GM21447 (cell line): Measurements from ENCODE around the gene CDH2.

ENCODE experiments used
- ATAC-seq: cut with Tn5 transposase; IDR thresholded peaks from one replicate; pipeline ENCODE4 v1.9.1; 2021; ENCODE audit not compliant: unreplicated experiment

Gene CDH2

DNA sequence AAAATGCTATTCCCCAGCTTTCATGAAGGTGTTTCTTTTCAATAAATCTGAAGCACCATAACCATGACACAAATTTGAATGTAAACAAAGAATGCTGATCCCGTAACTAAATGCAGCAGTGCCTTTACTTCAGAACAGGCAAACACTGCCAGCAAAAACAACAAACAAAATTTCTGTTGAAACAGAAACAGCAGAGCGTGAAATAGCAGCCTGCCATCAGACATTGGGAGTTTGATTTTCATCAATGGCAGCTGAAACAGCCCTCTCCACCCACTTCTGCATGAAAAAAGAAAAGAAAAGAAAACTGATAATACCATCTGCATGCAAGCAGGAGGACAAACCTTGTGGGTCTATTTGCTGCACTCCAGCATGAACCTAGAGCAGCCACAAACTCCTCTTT is 128.3 kb downstream of the CDH2 start:
- no peak for ATAC-seq

DNA sequence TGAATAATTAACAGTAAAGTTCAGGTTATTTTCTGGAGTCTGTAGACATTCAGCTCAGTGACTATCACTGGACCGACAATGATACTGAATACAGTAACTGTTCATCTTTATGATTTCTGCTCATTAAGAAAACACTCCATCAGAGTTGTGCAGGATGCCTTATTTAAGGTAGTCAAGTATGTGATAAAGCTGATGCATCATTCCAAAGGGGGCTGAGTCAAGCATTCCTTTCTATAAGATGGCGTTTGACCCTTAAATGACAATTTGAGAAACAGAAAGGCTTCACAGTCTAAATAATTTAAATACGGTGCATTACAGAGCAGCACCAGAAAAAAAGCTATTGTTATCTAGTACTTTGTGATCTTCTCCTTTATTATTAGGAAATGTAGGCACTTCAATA is 131.1 kb downstream of the CDH2 start:
- ATAC-seq, result no peak

DNA sequence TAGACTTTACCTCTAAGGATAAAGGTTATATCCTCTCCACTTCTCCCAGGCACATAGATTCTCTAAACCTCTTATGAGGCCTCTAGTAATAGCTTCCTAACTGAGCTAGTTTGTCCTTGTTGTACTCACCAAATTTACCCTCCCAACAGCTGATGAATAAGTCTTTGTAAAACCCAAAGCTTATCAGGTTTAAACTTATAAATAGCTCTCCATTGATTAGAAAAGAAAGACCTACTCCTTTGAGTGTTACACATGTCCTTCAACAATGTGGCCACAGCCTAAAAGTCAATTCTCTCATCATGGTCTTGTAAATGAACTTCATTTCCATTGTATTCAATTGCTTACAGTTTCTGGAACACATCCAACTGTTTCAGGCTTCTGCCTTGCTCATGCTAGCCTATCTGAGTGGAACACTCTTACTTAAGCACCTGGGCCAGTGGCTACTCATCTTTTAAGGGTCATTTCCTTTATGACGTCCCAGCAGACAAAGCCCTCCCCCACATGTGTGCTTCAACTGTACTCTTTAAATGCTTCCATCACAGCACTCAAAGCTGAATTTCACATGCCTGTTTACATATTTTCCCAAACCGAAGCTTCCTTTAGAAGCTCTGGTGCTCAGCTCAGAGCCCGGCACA is 131.6 kb downstream of the CDH2 start:
- ATAC-seq, result no peak

DNA sequence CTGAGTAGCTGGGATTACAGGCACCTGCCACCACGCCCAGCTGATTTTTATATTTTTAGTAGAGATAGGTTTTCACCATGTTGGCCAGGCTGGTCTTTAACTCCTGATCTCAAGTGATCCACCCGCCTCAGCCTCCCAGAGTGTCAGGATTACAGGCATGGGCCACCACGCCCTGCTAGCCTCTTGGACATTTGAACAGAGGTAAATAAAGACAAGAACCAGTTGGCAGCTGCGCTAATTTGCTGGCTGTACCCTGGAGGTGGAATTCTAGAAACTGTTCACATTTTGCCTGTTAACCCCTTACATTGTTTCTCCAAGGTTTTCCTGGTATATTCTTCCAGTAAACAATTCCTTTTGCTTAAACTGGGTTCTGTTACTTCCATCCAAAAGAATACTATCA is 132.9 kb downstream of the CDH2 start:
- ATAC-seq, result no peak

DNA sequence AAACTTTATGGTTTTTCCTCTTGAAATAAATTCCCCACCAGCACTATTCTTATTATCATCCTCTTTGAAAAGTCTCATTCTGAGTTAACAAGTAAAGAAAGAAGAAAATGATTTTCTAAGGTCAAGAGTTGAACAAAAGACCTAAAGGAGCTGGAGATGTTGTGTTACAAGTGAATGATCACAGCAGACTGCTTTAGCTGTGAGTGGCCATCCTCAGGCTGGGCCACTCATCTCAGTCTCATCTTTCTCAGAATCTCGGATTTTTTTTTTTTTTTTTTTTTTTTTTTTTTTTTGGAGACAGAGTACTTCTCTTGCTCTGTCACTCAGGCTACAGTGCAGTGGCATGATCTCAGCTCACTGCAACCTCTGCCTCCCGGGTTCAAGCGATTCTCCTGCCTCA is 133.3 kb downstream of the CDH2 start:
- ATAC-seq, result no peak

DNA sequence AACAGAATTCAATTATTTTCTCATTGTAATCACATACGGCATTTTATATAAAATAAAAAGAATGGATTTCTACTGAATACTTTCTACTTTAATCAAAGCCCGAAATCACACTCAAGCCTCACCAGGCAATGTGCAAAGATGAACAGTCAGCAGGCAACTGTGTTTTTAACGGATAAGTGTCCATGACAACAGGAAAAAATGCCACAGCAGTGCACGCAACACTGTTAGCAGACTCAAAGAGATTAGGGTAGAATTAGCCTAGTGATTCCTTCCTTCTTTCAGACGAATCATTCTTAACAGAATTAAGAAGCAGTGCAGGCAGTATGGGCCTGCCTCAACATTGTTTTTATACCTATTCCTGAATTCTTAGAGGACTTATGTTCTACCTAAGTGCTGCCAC is 135.6 kb downstream of the CDH2 start:
- ATAC-seq, result no peak

DNA sequence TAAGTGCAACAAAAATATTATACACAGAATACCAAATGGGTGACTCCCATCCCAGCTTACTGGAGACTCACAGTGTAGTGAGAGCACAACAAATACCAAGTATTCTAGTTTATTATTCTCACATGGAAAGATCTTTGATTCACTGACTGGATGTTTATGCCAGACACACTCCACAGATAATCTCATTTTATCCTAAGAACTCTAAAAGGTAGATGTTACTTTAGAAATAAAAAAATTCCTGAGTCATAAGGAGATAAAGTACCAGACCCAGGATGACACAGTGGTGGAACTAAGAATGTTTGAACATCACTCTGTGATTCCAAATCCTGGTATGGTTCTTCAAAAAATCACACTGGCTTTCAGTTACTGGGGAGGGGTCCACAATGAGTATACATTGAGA is 136.2 kb downstream of the CDH2 start:
- no peak for ATAC-seq

DNA sequence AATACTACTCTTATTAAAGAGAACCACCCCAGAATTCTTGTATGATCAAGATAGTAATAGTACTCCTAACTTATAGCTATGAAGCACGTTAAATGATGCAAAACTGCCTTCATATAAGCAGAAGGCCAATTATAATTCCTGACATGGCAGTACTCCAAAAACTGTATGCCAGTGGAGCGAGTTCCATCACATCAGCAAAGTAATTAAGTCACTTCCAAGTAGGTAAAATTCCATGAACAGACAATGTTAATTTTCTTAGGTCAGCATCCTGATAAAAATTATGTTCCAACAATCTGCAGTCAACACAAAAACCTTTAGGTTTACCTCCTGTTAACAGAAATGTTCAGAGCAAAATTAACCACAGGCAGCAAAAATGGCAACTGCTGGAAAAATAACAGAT is 136.7 kb downstream of the CDH2 start:
- no peak for ATAC-seq

DNA sequence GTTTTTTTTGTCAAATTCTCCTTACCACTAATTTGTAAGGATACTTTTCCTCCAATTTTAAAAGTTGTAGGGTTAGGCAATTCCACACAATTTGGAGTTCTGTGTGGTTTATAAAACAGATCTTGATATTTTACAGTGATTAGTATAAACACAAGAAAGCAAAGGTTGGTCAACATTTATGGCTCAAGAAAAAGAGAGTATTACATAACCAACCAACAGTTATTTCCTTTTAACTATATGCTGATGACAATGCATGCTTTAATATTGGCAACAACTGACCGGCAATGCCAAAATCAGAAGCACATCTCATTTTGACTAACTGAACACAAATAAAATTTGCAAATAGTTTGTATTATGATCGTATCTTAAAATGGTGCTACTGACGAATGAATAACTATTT is 137.2 kb downstream of the CDH2 start:
- ATAC-seq, result no peak

DNA sequence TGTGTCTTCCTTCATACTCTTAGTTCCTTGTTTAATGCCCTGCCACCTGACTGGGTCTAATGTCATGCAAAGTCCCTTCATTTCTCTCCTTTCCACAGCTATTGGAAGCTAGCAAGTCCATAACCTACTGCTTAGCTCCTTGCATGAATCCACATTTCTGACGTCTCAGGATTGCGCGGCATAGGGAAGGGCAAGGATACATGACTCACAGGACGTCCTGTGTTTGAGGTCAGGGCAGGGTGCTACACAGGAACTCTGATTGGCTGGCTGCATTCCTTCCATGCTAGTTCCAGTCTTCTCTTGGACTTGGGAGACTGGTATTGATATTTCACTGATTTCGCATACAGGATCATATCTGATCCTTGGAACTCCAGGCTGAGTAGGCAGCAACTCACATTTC is 137.9 kb downstream of the CDH2 start:
- no peak for ATAC-seq

DNA sequence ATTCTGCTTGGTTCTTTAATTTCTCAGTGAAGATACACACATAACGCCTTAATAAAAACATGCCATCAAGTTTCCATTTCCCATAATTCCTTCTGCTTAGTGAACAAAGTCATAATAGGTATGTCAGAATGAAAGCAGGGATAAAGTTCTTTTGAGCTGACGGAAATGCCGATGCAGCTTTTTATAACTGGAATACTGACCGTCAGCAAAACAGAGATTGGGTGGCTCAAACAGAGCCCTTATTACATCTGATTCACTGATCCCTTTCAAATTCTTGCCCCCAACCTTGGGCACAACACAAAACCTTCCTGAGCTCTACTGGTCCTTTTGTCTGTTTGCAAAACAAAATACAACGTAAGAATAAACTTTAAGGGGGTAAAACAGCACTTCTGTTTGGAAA is 140.4 kb downstream of the CDH2 start:
- ATAC-seq, result no peak

DNA sequence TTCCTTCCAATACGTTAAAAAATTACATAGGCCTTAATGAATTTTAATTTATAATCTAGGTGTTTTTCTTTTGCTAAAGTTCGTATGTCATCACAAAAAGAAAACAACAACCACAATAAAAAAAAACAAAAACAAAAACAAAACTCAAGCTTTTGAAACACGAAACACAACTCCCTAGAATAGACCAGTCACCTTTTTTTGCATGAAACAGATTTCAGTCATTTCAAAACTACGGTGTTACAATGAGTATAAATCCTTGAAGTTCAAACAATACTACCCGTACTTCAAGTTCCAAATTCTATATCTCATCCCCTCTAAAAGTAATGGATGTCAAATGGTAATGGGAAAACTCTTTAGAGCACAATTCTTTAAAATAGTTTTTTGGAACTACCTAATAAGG is 142.4 kb downstream of the CDH2 start:
- no peak for ATAC-seq

DNA sequence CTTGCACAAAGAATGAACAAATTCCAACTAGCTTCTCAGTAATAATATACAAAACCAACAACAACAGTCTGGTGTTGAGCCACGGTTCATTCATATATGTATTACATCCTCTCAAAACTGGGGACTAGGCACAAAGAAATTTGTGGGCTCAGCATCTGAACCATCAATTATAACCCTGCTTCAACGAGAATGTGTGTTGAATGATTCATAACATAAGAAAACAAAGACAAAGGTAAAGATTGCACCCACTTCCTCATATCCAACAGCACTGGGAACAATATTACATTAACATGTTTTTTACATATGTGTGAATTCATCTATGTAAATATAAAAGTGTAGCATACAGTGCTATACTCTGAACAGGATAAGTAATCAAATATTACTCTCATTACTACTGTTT is 144.8 kb downstream of the CDH2 start:
- ATAC-seq, result no peak

DNA sequence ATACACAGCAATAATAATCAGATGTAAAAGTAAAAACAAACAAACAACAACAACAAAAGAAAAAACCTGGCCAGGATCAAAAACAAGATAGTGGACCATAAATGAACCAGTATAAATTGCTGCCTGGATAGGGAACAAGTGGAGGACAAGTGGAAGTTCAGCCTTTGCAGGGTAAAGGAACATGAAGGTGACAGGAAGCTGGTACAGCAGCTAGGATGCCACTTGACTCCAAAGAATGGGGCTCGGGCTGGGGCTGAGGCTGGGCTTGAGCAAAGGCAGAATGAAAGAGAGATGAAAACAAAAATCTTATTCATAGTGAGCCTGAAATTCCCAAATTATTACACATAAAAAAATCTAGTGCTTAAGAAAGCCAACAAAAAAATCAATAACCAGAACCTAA is 146.5 kb downstream of the CDH2 start:
- ATAC-seq, result no peak

DNA sequence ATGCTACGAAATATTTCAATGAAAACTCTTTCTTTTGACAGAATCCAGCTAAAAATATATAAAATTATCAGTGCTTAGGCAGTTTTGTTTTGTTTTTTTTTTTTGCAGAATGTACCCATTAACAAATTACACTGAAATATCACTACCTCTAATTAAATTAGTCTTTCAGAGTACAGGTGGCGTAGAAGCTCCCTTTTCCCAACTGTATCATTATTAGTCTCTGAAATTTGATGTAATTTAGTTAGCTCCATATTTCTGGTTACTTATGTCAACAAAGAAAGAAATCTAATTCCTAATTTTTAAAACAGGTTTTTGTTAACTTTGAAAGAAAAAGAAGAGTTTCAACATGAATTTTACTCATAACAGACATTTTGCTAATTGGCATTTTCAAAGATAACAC is 149.2 kb downstream of the CDH2 start:
- no peak for ATAC-seq

DNA sequence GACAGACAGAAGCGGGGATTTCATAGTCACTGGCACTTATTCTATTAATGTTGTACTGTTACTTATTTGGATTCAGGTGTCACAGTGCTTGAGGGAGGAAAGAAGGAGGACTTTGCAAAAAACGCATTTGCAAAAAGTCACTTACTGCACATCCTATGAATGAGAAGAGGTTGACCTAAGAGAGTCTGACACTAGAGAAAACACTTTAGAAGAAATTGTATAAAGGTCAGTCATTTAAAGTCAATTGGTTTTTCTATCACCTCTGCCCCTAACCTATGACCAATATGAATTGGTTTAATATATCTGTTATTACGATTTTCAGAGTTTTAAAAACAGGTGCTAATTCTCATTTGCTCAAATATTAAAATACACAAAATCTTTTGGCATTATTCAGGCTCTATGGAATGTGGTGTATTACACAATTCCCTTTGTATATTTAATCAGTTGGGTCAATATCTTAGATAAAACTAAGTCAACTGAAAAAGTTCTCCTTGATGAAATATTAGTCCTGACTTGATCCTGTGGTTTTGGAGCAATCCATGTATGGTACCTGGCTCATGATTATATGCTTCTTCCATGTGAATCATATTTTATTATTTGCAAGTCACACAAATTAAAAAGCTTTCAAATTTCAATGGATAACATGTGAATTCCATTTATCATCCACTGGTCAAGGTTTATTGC is 157.4 kb downstream of the CDH2 start:
- no peak for ATAC-seq

DNA sequence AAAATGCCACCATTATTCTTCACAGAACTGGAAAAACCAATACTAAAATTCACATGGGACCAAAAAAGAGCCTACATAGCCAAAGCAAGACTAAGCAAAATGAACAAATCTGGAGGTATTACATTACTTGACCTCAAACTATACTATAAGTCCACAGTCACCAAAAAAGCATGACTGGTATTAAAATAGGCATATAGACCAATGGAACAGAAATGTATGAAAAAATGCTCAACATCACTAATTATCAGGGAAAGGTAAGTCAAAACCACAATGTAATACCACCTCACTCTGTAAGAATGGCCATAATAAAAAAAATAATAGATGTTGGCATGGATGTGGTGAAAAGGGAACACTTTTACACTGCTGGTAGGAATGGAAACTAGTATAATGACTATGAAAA is 158.6 kb downstream of the CDH2 start:
- no peak for ATAC-seq

DNA sequence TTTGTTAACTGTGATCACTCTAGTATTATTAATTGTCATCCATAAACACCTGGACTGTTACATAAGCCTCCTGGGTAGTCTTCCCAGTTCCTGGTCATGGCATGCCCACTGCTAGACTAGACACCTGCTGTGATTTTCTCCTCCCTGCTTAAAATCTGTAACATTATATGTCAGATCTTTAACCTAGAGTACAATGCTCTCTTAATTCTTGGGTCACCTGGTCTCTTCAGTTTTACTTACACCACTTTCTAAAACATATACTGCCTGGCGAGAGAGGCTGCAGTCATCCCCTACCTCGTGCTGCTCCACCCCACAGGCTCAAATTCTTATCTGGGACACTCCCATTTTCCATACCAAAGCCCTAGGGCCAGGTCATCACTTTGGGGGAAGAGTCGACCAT is 161.3 kb downstream of the CDH2 start:
- no peak for ATAC-seq

DNA sequence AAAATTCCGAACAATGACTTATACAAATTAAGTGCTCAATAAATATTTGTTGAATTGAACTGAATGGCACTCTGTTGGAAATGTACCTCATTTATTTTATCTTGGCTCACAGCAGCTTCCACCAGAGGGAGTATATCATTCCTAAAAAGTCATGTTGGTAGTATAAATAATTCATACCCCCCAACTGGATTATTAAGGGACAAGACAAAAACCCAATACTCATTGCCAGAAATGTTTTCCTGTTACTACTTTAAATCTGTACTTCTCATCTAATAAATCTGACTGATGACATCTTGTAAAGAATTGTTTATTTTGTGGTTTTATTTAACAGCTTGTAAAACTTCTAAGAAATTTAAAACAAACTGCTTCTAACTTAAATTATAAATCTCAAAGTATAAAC is 163.9 kb downstream of the CDH2 start:
- ATAC-seq, result no peak

DNA sequence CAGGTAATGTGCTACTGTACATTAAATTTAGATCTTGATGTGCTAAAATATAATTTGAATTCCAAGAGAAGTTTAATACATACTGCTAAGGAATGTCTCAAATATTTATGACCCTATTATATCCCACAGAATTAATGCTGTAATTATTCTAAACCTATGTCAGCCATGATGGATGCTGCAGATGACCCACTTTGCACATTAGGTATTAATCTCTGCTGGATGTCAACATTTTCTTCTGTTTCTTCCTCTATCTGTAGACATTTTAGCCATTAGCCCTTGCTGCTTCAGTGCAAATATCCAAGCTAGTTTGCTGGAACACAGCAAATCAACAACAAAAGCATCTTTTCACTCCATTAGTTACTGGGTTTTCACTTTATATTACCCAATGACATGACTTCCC is 164.6 kb downstream of the CDH2 start:
- ATAC-seq, result no peak

DNA sequence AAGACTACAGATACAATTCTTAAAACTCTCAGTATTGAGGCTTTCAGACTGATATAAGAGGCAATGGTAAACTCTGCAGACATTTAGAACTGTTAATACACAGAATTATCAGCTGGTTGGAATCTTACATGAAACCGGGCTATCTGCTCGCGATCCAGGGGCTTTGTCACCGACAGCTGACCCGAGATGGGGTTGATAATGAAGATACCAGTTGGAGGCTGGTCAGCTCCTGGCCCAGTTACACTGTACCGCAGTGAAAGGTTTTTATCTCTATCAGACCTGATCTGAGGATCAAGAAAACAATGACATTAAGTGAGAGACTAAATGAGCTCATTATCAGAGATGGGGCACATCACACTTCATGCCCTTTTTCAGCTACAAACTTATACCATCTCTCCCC is 167.3 kb downstream of the CDH2 start:
- ATAC-seq, result no peak

DNA sequence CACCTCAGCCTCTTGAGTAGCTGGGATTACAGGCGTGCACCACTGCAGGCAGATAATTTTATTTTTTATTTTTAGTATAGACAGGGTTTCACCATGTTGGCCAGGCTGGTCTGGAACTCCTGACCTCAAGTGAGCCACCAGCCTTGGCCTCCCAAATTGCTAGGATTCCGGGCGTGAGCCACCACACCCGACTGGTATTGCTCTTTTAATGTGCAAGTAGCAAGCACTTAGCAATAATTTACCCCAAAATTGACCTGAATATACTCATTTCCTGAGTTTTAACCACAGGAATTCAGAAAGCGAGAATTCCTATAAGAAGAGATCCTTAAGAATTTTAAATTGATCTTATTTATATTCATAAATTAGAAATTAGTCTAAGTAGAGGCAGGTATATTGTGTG is 169.1 kb downstream of the CDH2 start:
- ATAC-seq, result no peak

DNA sequence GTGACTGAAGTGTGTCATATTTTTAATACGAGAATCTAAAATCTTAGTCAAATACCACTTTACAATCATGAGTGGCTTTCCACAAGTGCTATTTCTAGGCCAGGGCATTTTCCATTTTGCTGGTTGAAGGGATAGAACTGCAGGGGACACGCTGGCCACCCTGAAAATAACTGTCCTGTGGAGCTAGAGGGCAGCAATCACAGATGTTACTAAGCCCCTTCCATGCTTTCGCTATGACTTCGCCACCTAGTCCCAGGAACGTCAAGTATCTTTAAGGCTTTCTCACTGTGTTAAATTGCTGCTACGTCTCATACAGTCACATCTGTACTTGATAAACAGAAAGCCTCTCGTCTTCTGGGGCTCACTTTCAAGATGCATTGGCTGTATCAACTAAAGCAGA is 171.8 kb downstream of the CDH2 start:
- ATAC-seq, result no peak
